ENCODE measurements around the gene MYRFL.

GRCh38 chr12:69874606-69875005 lies 49.6 kb downstream of the MYRFL start:
- TF ChIP-seq CTCF (IDR thresholded peaks at IDR 0.05 in 8 of 11, conservative IDR thresholded peaks at IDR 0.05 in 3 of 11) (no peak), POLR2A (IDR thresholded peaks at IDR 0.05) (no peak)

All from spleen (tissue), 7 donors.